Glomerular visceral epithelial cell (primary cell): ENCODE results near the gene UBE2E2.

Source experiments
- DNase-seq: peaks from one replicate; pipeline ENCODE4 v3.0.0-alpha.2; 2016; ENCODE audit errors: extremely low spot score

UBE2E2 gene

GRCh38 chr3:23276913-23277658 lies 74.0 kb downstream of the UBE2E2 start:
- DNase-seq: no peak

- DNase-seq: no peak
Measured at GRCh38 chr3:23277688-23278087, 74.6 kb downstream of the UBE2E2 start.

GRCh38 chr3:23283625-23284024 lies 80.5 kb downstream of the UBE2E2 start:
- DNase-seq: no peak

GRCh38 chr3:23288286-23288685 lies 85.2 kb downstream of the UBE2E2 start:
- DNase-seq: no peak

- DNase-seq: no peak
Measured at GRCh38 chr3:23288715-23289114, 85.6 kb downstream of the UBE2E2 start.

GRCh38 chr3:23292432-23292831 lies 89.3 kb downstream of the UBE2E2 start:
- no peak for DNase-seq

GRCh38 chr3:23294770-23295387 lies 91.8 kb downstream of the UBE2E2 start:
- no peak for DNase-seq

GRCh38 chr3:23301819-23302218 lies 98.7 kb downstream of the UBE2E2 start:
- DNase-seq: no peak

GRCh38 chr3:23302271-23302670 lies 99.1 kb downstream of the UBE2E2 start:
- no peak for DNase-seq

- peak; percentile 8 for DNase-seq
Measured at GRCh38 chr3:23303601-23304217, 100.6 kb downstream of the UBE2E2 start.

GRCh38 chr3:23304424-23304823 lies 101.3 kb downstream of the UBE2E2 start:
- DNase-seq: peak; percentile 13

GRCh38 chr3:23308986-23309625 lies 106.0 kb downstream of the UBE2E2 start:
- no peak for DNase-seq

- DNase-seq: no peak
Measured at GRCh38 chr3:23312866-23313265, 109.7 kb downstream of the UBE2E2 start.

GRCh38 chr3:23314981-23315762 lies 112.0 kb downstream of the UBE2E2 start:
- peak; percentile 14 for DNase-seq

GRCh38 chr3:23316924-23317323 lies 113.8 kb downstream of the UBE2E2 start:
- DNase-seq: no peak

GRCh38 chr3:23319366-23320312 lies 116.5 kb downstream of the UBE2E2 start:
- no peak for DNase-seq

GRCh38 chr3:23320586-23321570 lies 117.8 kb downstream of the UBE2E2 start:
- DNase-seq: no peak

- DNase-seq: peak; percentile 40
Measured at GRCh38 chr3:23324745-23325144, 121.6 kb downstream of the UBE2E2 start.

- DNase-seq: peak; percentile 8
Measured at GRCh38 chr3:23325466-23326065, 122.4 kb downstream of the UBE2E2 start.
